Right cardiac atrium (tissue), 5 donors: ENCODE data around the gene TMEM158. TPM values are rescaled to one million over a fixed set of nuclear protein-coding genes. Genes with fewer than 3 reads are reported as not detected.

Experiments used
- ATAC-seq, 2 donors: fragments of 200-7000 bp; cut with Tn5 transposase; one replicate each; pipeline versions ENCODE4 v1.8.0 to v1.9.1; 2020; ENCODE audit warnings: moderate library complexity in 2 of 2, mild to moderate bottlenecking in 1 of 2
- DNase-seq, 3 donors: peaks; one replicate each; pipeline ENCODE4 v3.0.0-alpha.2; 2020
- H3K27ac ChIP-seq: one replicate; pipeline ENCODE4 v1.5.1; 2013; ENCODE audit warnings: mild to moderate bottlenecking, low read length, control low read depth, moderate library complexity
- H3K27me3 ChIP-seq: one replicate; pipeline ENCODE4 v1.6.1; 2013; ENCODE audit not compliant: control insufficient read depth, insufficient read depth
- H3K4me1 ChIP-seq: one replicate; pipeline ENCODE4 v1.6.1; 2013; ENCODE audit warnings: low read length; ENCODE audit not compliant: control insufficient read depth, insufficient read depth
- H3K4me3 ChIP-seq: one replicate; pipeline ENCODE4 v1.5.1; 2013; ENCODE audit warnings: low read length, control low read depth
- H3K9me3 ChIP-seq: one replicate; pipeline ENCODE4 v1.6.1; 2013; ENCODE audit warnings: low read length; ENCODE audit not compliant: control insufficient read depth
- WGBS: extraction: QIAGEN DNeasy Blood & Tissue Kit; methylation state at CpG from one replicate; pipeline ENCODE4 v1.1.7; 2013; 5-methylcytosine and 5-hydroxymethylcytosine counted together
- intact Hi-C, 4 donors: fragments of 100-400 bp; cut with DNase I; formaldehyde crosslinking; loops; one replicate each; pipeline versions ENCODE4 v1.11.0 to v1.14.0; 2022 to 2023
- polyA plus RNA-seq: library from polyadenylated mRNA; stranded (reverse); fragments of 200-250 nt; gene quantifications from one replicate; pipeline ENCODE4 v1.2.3, GENCODE V29; 2013
- total RNA-seq, 4 donors: library from RNA; stranded (reverse); fragmentation: NEBNext Ultra II Directional; extraction: Animal tissue kit (Norgen Biotek cat#: 25700); gene quantifications; one replicate each; pipeline ENCODE4 v1.2.1, GENCODE V29; 2021
- donor health status: healthy with polysubstance abuse.
- donor health status: DM: no; HTN: yes; CAD: no.
- donor health status: DM: no; HTN: no; CAD: no.
- donor health status: DM: no; HTN: yes; CAD: no; lungs with severe emphysema.
- donor health status: DM: yes; HTN: yes; CAD: no.

The TMEM158 gene
- total and polyA plus RNA-seq, 5 donors, result 0.12 to 0.39 (median 0.19) TPM; not detected in 1

GRCh38 chr3:45183872-45184262 lies 42.2 kb downstream of the TMEM158 start:
- ATAC-seq, result no peak
- H3K4me1 ChIP-seq, result no peaks in the 10 kb centered on the region
- DNase-seq, result no peak
- intact Hi-C loops, result no loop called here
- no peak overlapping the region for H3K4me3 ChIP-seq
- whole genome bisulfite sequencing, result 84% methylated on average over 7 of the region's 7 CpGs
- no peaks in the 10 kb centered on the region for H3K9me3 ChIP-seq
- H3K27me3 ChIP-seq, result no peaks in the 10 kb centered on the region
- no peak overlapping the region for H3K27ac ChIP-seq

- DNase-seq, result no peak
- H3K27ac ChIP-seq, result no peak overlapping the region
- intact Hi-C loops, result no loop called here
Measured at GRCh38 chr3:45182915-45183871, 42.9 kb downstream of the TMEM158 start.

GRCh38 chr3:45181496-45181895 lies 44.6 kb downstream of the TMEM158 start:
- DNase-seq, result no peak
- intact Hi-C loops, result no loop called here
- Histone ChIP-seq H3K27me3 (no peaks in the 10 kb centered on the region), H3K4me1 (no peaks in the 10 kb centered on the region), H3K27ac (no peak overlapping the region), H3K9me3 (no peaks in the 10 kb centered on the region), H3K4me3 (no peak overlapping the region)
- 67% methylated on average over 5 of the region's 5 CpGs for WGBS
- no peak for ATAC-seq

More at GRCh38 chr3:45182915-45183871, 42.9 kb downstream of the TMEM158 start:
- H3K27me3 ChIP-seq, result no peaks in the 10 kb centered on the region
- no peaks in the 10 kb centered on the region for H3K9me3 ChIP-seq
- no peaks in the 10 kb centered on the region for H3K4me1 ChIP-seq
- H3K4me3 ChIP-seq, result no peak overlapping the region
- WGBS, result 52% methylated on average over 7 of the region's 7 CpGs
- peak; percentile 35 to 57 for ATAC-seq

- Histone ChIP-seq H3K27ac (no peak overlapping the region), H3K27me3 (no peaks in the 10 kb centered on the region), H3K4me3 (no peak overlapping the region), H3K9me3 (no peaks in the 10 kb centered on the region), H3K4me1 (no peaks in the 10 kb centered on the region)
- no peak for ATAC-seq
- WGBS, result 69% methylated on average over 7 of the region's 7 CpGs
- no peak for DNase-seq
- intact Hi-C loops, result no loop called here
Measured at GRCh38 chr3:45180899-45181298, 45.2 kb downstream of the TMEM158 start.

- Histone ChIP-seq H3K9me3 (no peaks in the 10 kb centered on the region), H3K4me3 (no peak overlapping the region), H3K27me3 (no peaks in the 10 kb centered on the region), H3K4me1 (no peaks in the 10 kb centered on the region), H3K27ac (no peak overlapping the region)
- DNase-seq, result no peak
- ATAC-seq, result no peak
- intact Hi-C loops, result no loop called here
- 87% methylated on average over 6 of the region's 6 CpGs for WGBS
Measured at GRCh38 chr3:45180051-45180450, 46.0 kb downstream of the TMEM158 start.

GRCh38 chr3:45179163-45179562 lies 46.9 kb downstream of the TMEM158 start:
- no peak overlapping the region for H3K27ac ChIP-seq
- no peak overlapping the region for H3K4me3 ChIP-seq
- ATAC-seq, result no peak

GRCh38 chr3:45178183-45179023 lies 47.7 kb downstream of the TMEM158 start:
- WGBS, result 70% methylated on average over 13 of the region's 13 CpGs
- Histone ChIP-seq H3K4me3 (no peak overlapping the region), H3K4me1 (no peaks in the 10 kb centered on the region), H3K27me3 (no peaks in the 10 kb centered on the region), H3K9me3 (no peaks in the 10 kb centered on the region), H3K27ac (no peak overlapping the region)
- ATAC-seq (peak in 1 of 2 donors; percentile 12), DNase-seq (no peak)
- intact Hi-C loops, result no loop called here

More at GRCh38 chr3:45179163-45179562, 46.9 kb downstream of the TMEM158 start:
- 91% methylated on average over 3 of the region's 3 CpGs for WGBS
- H3K4me1 ChIP-seq, result no peaks in the 10 kb centered on the region
- DNase-seq, result no peak
- intact Hi-C loops, result no loop called here
- no peaks in the 10 kb centered on the region for H3K27me3 ChIP-seq
- H3K9me3 ChIP-seq, result no peaks in the 10 kb centered on the region

GRCh38 chr3:45176912-45177311 lies 49.2 kb downstream of the TMEM158 start:
- intact Hi-C loops, result no loop called here
- Histone ChIP-seq H3K27me3 (no peaks in the 10 kb centered on the region), H3K27ac (no peak overlapping the region), H3K9me3 (no peaks in the 10 kb centered on the region), H3K4me1 (no peaks in the 10 kb centered on the region), H3K4me3 (no peak overlapping the region)
- 62% methylated on average over 4 of the region's 4 CpGs for WGBS
- DNase-seq, result no peak
- no peak for ATAC-seq

Other genes with a start within 250 kb of the TMEM158 start
- gene CLEC3B, start 200.0 kb downstream of the TMEM158 start, total RNA-seq, result 100 to 1,000 TPM; 133 to 170 (median 160) TPM
- gene CLEC3B, start 200.0 kb downstream of the TMEM158 start, polyA plus RNA-seq, result 451 TPM
- under 1 TPM; 0.31 to 0.72 (median 0.46) TPM for gene CDCP1, start 79.9 kb downstream of the TMEM158 start, total RNA-seq
- 0.09 TPM for gene CDCP1, start 79.9 kb downstream of the TMEM158 start, polyA plus RNA-seq
- 10 to 100 TPM; 10.9 to 16.6 (median 15.4) TPM for gene LARS2, start 162.3 kb upstream of the TMEM158 start, total RNA-seq
- 8.9 TPM for gene LARS2, start 162.3 kb upstream of the TMEM158 start, polyA plus RNA-seq